ENCODE measurements around the gene FAM170A. TPM values are rescaled to one million over a fixed set of nuclear protein-coding genes. Genes with fewer than 3 reads are reported as not detected.

The FAM170A gene
- polyA plus RNA-seq, 3 donors = 0.15 to 0.16 TPM; not detected in 1

Other genes with a start within 250 kb of the FAM170A start
- gene HSD17B4, start 177.1 kb upstream of the FAM170A start, polyA plus RNA-seq (ENCODE audit: insufficient read length in 3 of 3) = 100 to 1,000 TPM; 201 to 227 (median 216) TPM